GM10266 (cell line): Measurements from ENCODE around the gene FAM135A.

Experiments used
- DNase-seq: peaks from one replicate; pipeline ENCODE4 v3.0.0; 2012; ENCODE audit errors: extremely low spot score
- TF ChIP-seq, protein P1 (sequence below): IDR thresholded peaks from 2 replicates; pipeline ENCODE4 v1.5.1; 2012; ENCODE audit warnings: mild to moderate bottlenecking, low read depth; ENCODE audit not compliant: control insufficient read depth, insufficient read depth; ENCODE audit errors: missing control alignments

FAM135A gene

DNA sequence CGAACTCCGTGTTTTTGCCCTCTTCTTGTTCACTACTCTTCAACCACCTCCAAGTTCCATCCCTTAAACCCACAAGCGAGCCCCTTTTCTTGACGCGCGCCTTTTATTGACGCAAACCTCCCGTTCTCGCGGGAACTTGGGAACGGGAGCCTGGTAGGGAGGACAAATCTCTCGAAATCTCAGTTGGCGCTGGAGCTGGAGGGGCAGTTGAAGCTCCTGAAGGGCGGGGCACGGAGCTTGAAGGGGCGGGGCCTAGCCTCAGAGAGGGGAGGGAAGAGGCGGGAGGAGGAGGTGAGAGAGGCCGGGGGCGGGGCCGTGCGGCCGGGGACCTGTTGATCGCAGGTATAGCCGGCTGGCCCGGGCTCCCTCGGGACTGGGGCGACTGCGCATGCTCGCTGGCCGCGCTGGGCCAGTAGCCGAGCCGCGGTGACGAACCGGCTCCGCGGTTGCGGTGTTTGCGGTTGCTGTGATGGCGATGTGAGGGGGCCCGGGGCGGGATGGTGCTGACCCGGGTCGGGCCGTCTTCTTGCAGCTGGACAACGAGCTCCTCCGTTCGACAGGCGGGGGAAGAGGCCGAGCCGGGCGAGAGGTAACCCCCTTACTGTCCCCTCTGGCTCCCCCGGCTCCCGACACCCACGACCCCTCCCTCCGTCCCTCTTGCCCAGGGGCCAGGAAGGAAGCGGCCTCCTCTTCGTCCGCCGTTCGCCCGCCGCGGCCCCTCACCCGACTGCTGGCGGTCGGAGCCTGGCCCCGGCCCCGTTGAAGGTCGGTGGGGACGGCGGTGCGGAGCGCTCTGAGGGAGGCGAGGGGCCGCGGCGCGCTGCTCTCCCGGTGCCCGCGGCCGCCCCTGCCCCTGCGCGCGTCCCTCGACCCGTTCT is at the start of gene FAM135A:
TSS of gene FAM135A (plus strand) at position 395 of the 878 bp plus-strand sequence. CDS start 14,835 bp downstream, outside the sequence.
- DNase-seq: peak; percentile 97
- TF ChIP-seq, protein P1, sequence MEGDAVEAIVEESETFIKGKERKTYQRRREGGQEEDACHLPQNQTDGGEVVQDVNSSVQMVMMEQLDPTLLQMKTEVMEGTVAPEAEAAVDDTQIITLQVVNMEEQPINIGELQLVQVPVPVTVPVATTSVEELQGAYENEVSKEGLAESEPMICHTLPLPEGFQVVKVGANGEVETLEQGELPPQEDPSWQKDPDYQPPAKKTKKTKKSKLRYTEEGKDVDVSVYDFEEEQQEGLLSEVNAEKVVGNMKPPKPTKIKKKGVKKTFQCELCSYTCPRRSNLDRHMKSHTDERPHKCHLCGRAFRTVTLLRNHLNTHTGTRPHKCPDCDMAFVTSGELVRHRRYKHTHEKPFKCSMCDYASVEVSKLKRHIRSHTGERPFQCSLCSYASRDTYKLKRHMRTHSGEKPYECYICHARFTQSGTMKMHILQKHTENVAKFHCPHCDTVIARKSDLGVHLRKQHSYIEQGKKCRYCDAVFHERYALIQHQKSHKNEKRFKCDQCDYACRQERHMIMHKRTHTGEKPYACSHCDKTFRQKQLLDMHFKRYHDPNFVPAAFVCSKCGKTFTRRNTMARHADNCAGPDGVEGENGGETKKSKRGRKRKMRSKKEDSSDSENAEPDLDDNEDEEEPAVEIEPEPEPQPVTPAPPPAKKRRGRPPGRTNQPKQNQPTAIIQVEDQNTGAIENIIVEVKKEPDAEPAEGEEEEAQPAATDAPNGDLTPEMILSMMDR: no peak

GRCh38 chr6:70363741-70364493 is 49.4 kb upstream of the FAM135A start:
- TF ChIP-seq, protein P1: no peak
- DNase-seq: no peak

DNA sequence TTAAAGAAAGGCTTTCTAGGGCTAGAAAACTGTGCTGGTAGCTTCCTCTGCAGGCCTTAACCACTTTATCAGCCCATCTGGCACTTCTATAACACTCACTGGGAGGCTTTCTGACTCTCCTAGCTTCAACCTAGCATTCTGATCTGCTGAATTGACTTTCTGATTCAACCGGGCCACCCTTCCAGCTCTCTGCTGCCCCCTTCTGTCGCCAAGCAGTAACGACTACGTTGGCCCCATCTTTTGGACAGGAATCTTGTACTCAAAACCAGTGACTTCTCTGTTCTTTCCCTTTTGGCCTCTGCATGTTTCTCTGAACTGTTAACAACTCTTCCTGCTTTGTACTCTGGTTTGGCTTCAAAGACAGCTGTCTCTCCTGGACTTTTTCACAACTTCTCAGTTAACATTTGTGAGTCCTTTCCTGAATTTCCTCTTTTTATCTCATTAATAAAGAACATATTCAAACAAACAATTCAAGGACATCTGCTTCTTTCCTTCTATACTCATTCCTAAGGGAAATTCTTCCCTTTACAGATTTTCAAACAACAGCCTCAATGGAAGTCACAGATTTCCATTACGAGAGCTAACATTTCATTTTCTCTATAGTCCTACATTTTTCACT is 43.9 kb upstream of the FAM135A start:
- TF ChIP-seq, protein P1: peak; percentile 93
- DNase-seq: peak; percentile 61

DNA sequence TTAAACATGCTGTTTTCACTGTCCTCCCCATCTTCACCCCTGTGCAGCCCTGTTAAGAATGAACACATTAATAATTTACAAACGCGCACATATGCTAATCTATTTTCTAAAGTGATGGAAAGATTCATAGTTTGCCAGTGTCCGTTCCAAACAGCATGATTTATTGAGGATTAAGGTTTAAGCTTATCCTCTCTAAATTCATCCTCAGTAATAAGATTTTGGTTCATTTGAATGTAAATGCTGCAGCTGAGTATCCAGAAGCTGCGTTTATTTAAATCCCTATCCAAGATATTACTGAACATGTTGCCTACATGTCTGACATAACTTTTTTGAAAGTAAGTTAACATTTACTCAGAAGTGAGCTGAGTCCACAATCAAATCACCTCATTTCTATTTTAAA is 42.8 kb upstream of the FAM135A start:
- TF ChIP-seq, protein P1: no peak

DNA sequence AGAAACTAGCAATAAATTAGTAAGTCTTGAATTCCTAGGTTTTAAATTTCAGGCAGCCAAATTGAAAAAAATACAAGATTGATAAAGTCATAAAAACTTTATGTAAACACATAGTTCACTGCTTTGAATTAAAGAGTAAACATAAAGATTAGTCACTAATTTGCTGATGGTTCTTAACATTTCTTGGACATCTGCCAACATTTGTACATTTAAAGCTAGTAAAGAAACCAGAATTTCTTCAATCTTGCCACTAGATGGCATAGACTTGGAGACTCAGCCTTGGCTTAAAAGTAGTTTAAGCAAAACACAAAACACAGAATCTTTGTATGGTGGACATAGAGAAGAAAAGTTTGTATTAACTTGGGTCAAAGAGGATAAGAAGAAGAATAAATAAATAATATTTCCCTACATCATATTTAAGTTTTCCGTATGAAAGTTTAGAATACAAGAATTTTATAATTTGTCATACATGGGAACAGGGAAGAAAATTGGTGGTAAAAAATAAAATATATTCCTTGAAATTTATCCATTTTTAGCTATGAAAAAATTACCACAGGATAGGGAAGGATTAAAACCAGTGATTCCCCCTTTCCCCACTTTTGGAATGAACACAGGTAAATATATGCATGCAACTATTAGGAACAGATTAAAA is 41.7 kb upstream of the FAM135A start:
- peak; percentile 32 for DNase-seq
- TF ChIP-seq, protein P1: peak; percentile 60

More for the DNA sequence above, 42.8 kb upstream of the FAM135A start:
- DNase-seq: no peak

GRCh38 chr6:70375166-70375565 is 38.1 kb upstream of the FAM135A start:
- DNase-seq: no peak
- TF ChIP-seq, protein P1: no peak
